Endothelial cell of umbilical vein (primary cell): ENCODE measurements around the gene ADAM22.

ENCODE experiments used
- CTCF ChIP-seq, 2 donors: IDR thresholded peaks; 1 replicate in 1 of 2; 2 replicates in 1 of 2; pipeline ENCODE4 v1.5.1; 2011; ENCODE audit warnings: low read length in 2 of 2, mild to moderate bottlenecking in 2 of 2, moderate library complexity in 2 of 2, control low read depth in 1 of 2, inconsistent platforms in 1 of 2, low read depth in 1 of 2; ENCODE audit not compliant: insufficient read depth in 1 of 2; ENCODE audit errors: extremely low read depth in 1 of 2
- EZH2 ChIP-seq: IDR thresholded peaks from 2 replicates; pipeline ENCODE4 v1.6.1; 2012; ENCODE audit warnings: borderline replicate concordance, low read depth, mild to moderate bottlenecking, moderate library complexity, low read length, inconsistent platforms; ENCODE audit not compliant: severe bottlenecking
- GATA2 ChIP-seq: IDR thresholded peaks from 2 replicates; pipeline ENCODE4 v1.7.0; 2011; ENCODE audit warnings: low read depth, mild to moderate bottlenecking, moderate library complexity, mixed read lengths, low read length; ENCODE audit not compliant: insufficient read length, insufficient read depth
- JUN ChIP-seq: IDR thresholded peaks from 2 replicates; pipeline ENCODE4 v1.6.1; 2011; ENCODE audit warnings: borderline replicate concordance, low read depth; ENCODE audit not compliant: insufficient read length, insufficient read depth
- POLR2A ChIP-seq: IDR thresholded peaks from 2 replicates; pipeline ENCODE4 v1.6.1; 2012; ENCODE audit warnings: low read depth, mild to moderate bottlenecking, control low read depth, low read length
- POLR2AphosphoS5 ChIP-seq: IDR thresholded peaks from 2 replicates; pipeline ENCODE4 v1.6.1; 2012; ENCODE audit warnings: low read depth, mild to moderate bottlenecking, control low read depth, low read length, moderate library complexity; ENCODE audit not compliant: insufficient read depth
- TF ChIP-seq, protein P1 (sequence below): IDR thresholded peaks from 2 replicates; pipeline ENCODE4 v1.6.1; 2011; ENCODE audit not compliant: insufficient read depth, insufficient read length

DNA sequence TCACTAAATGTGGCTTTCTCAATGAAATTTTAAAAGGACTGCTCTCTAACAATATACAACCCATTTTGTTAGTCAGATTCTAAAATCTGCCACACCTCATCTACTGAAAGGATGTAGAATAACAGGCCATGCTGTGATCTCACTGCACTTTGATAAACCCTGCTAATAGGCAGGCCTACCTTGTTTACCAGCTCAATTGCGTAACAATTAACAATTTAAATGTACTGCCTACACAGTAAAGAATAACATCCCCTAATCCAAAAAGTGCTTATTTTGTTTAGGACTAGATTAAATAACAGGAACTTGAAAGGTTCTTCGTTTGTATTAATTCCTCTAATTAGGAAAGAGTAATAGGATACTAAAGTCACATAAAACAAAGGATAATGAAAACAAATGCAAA, 281.2 kb downstream of the ADAM22 start:
- TF ChIP-seq EZH2 (no peak), CTCF (IDR thresholded peaks at IDR 0.05; ENCODE audit: extremely low read depth in 1 of 2, insufficient read depth in 1 of 2, low read depth in 1 of 2, low read length in 2 of 2) (no peak), POLR2A (no peak), POLR2AphosphoS5 (no peak), JUN (no peak), GATA2 (no peak)
- TF ChIP-seq, protein P1, sequence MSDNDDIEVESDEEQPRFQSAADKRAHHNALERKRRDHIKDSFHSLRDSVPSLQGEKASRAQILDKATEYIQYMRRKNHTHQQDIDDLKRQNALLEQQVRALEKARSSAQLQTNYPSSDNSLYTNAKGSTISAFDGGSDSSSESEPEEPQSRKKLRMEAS = no peak
